Chondrocyte (in vitro differentiated cells): ENCODE measurements around the gene PDE5A. TPM values are rescaled to one million over a fixed set of nuclear protein-coding genes. Genes with fewer than 3 reads are reported as not detected.

Source experiments
- DNase-seq: peaks from one replicate; pipeline ENCODE4 v3.0.0; 2021; ENCODE audit warnings: mixed read lengths, low spot score
- H3K27ac Mint-ChIP-seq: one replicate; pipeline ENCODE4 v1.8.0; 2021; ENCODE audit warnings: mild to moderate bottlenecking, moderate library complexity, mixed read lengths; ENCODE audit not compliant: unreplicated experiment
- H3K27me3 Mint-ChIP-seq: 2 replicates; pipeline ENCODE4 v1.8.0; 2021; ENCODE audit warnings: low read depth, mixed read lengths
- H3K36me3 Mint-ChIP-seq: 2 replicates; pipeline ENCODE4 v1.8.0; 2021; ENCODE audit warnings: low read depth, mixed read lengths
- H3K4me1 Mint-ChIP-seq: 2 replicates; pipeline ENCODE4 v1.8.0; 2021; ENCODE audit warnings: low read depth, mild to moderate bottlenecking, mixed read lengths
- H3K4me3 Mint-ChIP-seq: one replicate; pipeline ENCODE4 v1.8.0; 2021; ENCODE audit warnings: mild to moderate bottlenecking, moderate library complexity, mixed read lengths; ENCODE audit not compliant: unreplicated experiment
- H3K9me3 Mint-ChIP-seq: 2 replicates; pipeline ENCODE4 v1.8.0; 2021; ENCODE audit warnings: low read depth, mixed read lengths
- total RNA-seq: library from RNA; stranded (reverse); gene quantifications from 3 replicates; pipeline ENCODE4 v1.2.1, GENCODE V29; 2021
- TF ChIP-seq, protein P1 (sequence below): fragments of 200-600 bp; sonication (generic); IDR thresholded peaks from 2 replicates; pipeline ENCODE4 v1.5.0; 2021; ENCODE audit warnings: antibody characterized with exemption, mild to moderate bottlenecking, moderate library complexity

PDE5A gene
- total RNA-seq, 1 donor from 2014 or later, result 21.8 TPM

DNA sequence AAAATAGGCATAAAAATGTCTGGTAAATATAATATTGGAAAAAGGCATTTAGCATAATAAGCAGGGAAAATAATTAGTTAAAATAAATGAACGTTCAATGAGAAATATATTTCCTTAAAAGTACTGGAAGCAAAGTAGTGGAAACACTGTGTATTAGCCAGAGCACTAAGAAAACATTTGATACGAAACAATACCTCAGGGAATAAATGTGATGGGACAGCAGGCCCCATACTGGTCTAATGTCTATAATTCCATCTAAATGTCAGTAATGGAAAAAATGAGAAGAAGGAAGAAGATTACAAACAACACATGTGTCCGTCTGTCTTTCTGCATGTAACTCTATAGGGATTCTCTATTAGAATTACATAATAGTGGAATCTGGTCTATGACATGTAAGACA lies 79.0 kb downstream of the PDE5A start:
- TF ChIP-seq, protein P1, sequence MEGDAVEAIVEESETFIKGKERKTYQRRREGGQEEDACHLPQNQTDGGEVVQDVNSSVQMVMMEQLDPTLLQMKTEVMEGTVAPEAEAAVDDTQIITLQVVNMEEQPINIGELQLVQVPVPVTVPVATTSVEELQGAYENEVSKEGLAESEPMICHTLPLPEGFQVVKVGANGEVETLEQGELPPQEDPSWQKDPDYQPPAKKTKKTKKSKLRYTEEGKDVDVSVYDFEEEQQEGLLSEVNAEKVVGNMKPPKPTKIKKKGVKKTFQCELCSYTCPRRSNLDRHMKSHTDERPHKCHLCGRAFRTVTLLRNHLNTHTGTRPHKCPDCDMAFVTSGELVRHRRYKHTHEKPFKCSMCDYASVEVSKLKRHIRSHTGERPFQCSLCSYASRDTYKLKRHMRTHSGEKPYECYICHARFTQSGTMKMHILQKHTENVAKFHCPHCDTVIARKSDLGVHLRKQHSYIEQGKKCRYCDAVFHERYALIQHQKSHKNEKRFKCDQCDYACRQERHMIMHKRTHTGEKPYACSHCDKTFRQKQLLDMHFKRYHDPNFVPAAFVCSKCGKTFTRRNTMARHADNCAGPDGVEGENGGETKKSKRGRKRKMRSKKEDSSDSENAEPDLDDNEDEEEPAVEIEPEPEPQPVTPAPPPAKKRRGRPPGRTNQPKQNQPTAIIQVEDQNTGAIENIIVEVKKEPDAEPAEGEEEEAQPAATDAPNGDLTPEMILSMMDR, result no peak
- Mint-ChIP-seq H3K9me3 (no peaks in the 10 kb centered on the region), H3K4me1 (peaks cover 6% of the 10 kb centered on the region), H3K36me3 (peaks cover 2% of the 10 kb centered on the region), H3K27me3 (no peaks in the 10 kb centered on the region), H3K27ac (no peak overlapping the region), H3K4me3 (no peak overlapping the region)
- no peak for DNase-seq

DNA sequence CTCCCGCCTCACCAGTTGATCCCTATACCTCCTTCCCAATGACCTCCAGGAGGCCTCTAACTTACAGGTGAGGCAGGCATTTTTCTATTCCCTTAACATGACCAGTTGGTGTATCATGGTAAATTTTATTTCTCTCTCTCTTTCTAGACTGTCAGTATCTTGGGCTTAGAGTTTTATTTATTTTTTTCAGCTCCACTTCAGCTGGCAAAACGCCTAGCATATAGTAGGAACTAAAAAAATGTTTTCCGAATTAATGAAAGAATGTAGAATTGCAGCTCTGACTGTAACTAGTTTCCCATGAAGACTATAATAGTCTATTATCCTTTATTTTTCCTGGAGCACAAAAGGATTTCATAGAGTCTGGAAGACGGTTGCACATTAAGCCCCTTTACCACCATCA lies 84.8 kb downstream of the PDE5A start:
- TF ChIP-seq, protein P1, result no peak
- H3K4me1 Mint-ChIP-seq, result peaks cover 10% of the 10 kb centered on the region
- DNase-seq, result no peak
- peaks cover 12% of the 10 kb centered on the region for H3K36me3 Mint-ChIP-seq
- H3K4me3 Mint-ChIP-seq, result no peak overlapping the region
- no peaks in the 10 kb centered on the region for H3K9me3 Mint-ChIP-seq
- peak overlapping the region; percentile 24 for H3K27ac Mint-ChIP-seq
- no peaks in the 10 kb centered on the region for H3K27me3 Mint-ChIP-seq

DNA sequence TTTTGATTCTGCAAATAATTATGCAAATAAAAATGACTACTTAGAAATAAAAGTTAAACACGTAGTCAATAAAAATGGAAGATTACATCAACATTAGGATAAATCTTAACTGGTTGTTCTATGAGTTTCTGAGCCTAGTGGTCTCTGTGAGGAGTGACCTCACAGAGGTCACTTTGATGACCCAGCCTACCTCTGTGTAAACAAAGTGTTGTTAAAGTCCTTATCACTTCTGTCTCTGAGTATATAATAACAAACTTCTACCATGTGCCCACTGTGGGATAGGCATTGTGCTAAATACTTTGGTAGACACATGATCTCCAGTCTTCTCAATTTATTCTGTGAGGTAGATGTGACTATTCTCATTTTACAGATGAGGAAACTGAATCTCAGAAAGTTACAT lies 85.4 kb downstream of the PDE5A start:
- no peaks in the 10 kb centered on the region for H3K9me3 Mint-ChIP-seq
- H3K27ac Mint-ChIP-seq, result no peak overlapping the region
- DNase-seq, result no peak
- TF ChIP-seq, protein P1, result no peak
- peaks cover 14% of the 10 kb centered on the region for H3K36me3 Mint-ChIP-seq
- H3K27me3 Mint-ChIP-seq, result no peaks in the 10 kb centered on the region
- H3K4me1 Mint-ChIP-seq, result peaks cover 10% of the 10 kb centered on the region
- H3K4me3 Mint-ChIP-seq, result no peak overlapping the region

DNA sequence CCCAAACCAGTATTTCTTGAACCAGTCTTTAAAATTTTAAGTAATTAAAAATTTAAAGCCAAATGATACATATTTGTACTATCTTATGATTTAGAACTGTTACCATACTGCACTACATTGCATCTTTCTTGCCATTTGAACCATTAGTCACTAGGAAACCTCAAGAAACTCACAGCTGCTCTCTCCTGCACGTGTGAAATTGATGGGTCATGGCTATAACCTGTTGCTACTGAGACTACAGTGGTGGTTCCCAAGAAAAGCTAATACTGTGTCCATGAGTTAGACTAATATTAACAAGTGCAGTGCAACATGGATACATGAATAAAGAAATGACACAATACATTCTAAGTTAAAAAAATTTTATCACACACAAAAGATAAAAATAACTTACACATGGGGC lies 88.4 kb downstream of the PDE5A start:
- TF ChIP-seq, protein P1, result no peak
- H3K36me3 Mint-ChIP-seq, result peaks cover 25% of the 10 kb centered on the region
- H3K4me1 Mint-ChIP-seq, result peaks cover 10% of the 10 kb centered on the region
- no peak for DNase-seq
- no peaks in the 10 kb centered on the region for H3K9me3 Mint-ChIP-seq
- H3K4me3 Mint-ChIP-seq, result no peak overlapping the region
- no peaks in the 10 kb centered on the region for H3K27me3 Mint-ChIP-seq
- no peak overlapping the region for H3K27ac Mint-ChIP-seq

DNA sequence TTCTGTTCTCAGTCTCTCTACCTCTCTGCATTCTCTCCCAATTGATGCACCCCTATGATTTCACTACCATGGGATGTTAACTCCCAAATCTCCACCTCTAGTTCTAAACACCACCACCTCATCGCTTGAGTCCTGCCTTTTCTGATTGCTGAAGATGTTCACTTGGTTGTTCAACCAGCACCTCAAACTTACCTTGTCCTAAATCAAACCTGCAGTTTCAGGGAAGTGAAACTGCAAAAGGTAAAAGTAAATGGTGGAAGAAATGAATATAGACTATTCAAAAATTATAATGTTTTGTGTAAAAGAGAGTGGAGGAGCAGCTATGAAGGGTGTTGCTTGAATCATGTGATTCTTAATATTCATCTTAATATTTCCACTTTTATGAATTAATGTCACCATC lies 91.0 kb downstream of the PDE5A start:
- H3K4me3 Mint-ChIP-seq, result no peak overlapping the region
- no peak overlapping the region for H3K27ac Mint-ChIP-seq
- H3K36me3 Mint-ChIP-seq, result peaks cover 35% of the 10 kb centered on the region
- no peaks in the 10 kb centered on the region for H3K27me3 Mint-ChIP-seq
- H3K4me1 Mint-ChIP-seq, result no peaks in the 10 kb centered on the region
- TF ChIP-seq, protein P1, result no peak
- no peaks in the 10 kb centered on the region for H3K9me3 Mint-ChIP-seq
- no peak for DNase-seq
